ENCODE results near the gene CIAO3. TPM values are rescaled to one million over a fixed set of nuclear protein-coding genes. Genes with fewer than 3 reads are reported as not detected.
A peak's percentile ranks its signal among the peaks of the same experiment; 100 is the strongest.
"Not testable (repeated sequence)": the region's sequence is repeated elsewhere in the genome, so short reads cannot be mapped to it uniquely, and the experiment has no call there.

The CIAO3 gene
- total RNA-seq, 1 donor from 2014 or later: 33.2 TPM

- DNase-seq (ENCODE audit: low read depth) (peak; percentile 12), FAIRE-seq (no peak)
- Histone ChIP-seq H3K36me3 (ENCODE audit: control insufficient read depth, insufficient read depth, low read length) (no peaks in the 10 kb centered on the region), H3K27me3 (ENCODE audit: control insufficient read depth, insufficient read depth, low read length) (no peaks in the 10 kb centered on the region), H3K4me3 (ENCODE audit: low read depth, low read length) (no peak overlapping the region)
- no peak for TF ChIP-seq CTCF (IDR thresholded peaks at IDR 0.05; ENCODE audit: insufficient read depth, low read length, severe bottlenecking)
These were observed 18.5 kb upstream of the CIAO3 start for GRCh38 chr16:759110-759910.

- FAIRE-seq (peak; percentile 7), DNase-seq (ENCODE audit: low read depth) (no peak)
- Histone ChIP-seq H3K36me3 (ENCODE audit: control insufficient read depth, insufficient read depth, low read length) (no peaks in the 10 kb centered on the region), H3K27me3 (ENCODE audit: control insufficient read depth, insufficient read depth, low read length) (peaks cover 2% of the 10 kb centered on the region), H3K4me3 (ENCODE audit: low read depth, low read length) (no peak overlapping the region)
- no peak for TF ChIP-seq CTCF (IDR thresholded peaks at IDR 0.05; ENCODE audit: insufficient read depth, low read length, severe bottlenecking)
These were observed 15.6 kb upstream of the CIAO3 start for GRCh38 chr16:756428-756827.

- TF ChIP-seq CTCF (IDR thresholded peaks at IDR 0.05; ENCODE audit: insufficient read depth, low read length, severe bottlenecking): no peak
- DNase-seq (ENCODE audit: low read depth) (no peak), FAIRE-seq (no peak)
- peaks cover 4% of the 10 kb centered on the region for H3K27me3 ChIP-seq (ENCODE audit: control insufficient read depth, insufficient read depth, low read length)
- H3K36me3 ChIP-seq (ENCODE audit: control insufficient read depth, insufficient read depth, low read length): no peaks in the 10 kb centered on the region
- no peak overlapping the region for H3K4me3 ChIP-seq (ENCODE audit: low read depth, low read length)
These were observed 13.9 kb upstream of the CIAO3 start for GRCh38 chr16:754656-755055.

DNA sequence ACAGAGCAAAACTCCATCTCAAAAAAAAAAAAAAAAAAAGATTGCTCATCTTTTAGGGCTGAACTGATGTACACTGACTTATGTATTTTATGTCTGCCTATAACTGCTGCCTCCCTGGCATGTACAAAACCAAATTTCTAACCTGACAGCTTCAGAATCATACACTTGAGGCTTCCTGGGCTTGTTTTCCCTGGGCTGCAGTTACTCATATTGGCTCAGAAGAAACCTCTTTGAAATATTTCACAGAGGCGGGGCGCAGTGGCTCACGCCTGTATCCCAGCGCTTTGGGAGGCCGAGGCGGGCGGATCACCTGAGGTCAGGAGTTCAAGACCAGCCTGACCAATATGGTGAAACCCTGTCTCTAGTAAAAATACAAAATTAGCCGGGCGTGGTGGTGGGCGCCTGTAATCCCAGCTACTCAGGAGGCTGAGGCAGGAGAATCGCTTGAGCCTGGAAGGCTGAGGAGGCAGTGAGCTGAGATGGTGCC lies 13.4 kb upstream of the CIAO3 start:
- H3K4me3 ChIP-seq (ENCODE audit: low read depth, low read length); FAIRE-seq; DNase-seq (ENCODE audit: low read depth); H3K27me3 ChIP-seq (ENCODE audit: control insufficient read depth, insufficient read depth, low read length); H3K36me3 ChIP-seq (ENCODE audit: control insufficient read depth, insufficient read depth, low read length): not testable (repeated sequence)

DNA sequence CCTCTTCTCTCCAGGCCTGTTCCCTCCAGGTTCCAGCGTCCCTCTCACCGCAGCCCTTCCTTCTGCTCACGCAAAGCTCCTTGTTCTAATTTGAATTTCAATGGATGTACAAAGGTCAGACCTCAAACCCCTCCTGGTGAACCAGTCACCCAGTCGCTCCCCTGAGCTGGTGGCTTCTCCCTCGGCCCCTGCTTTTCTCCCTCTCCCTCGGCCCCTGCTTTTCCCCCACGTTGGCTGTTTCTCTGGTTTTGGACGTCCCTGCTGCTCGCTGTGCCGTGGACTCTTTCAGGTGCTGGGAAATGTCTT lies 11.2 kb upstream of the CIAO3 start:
- H3K4me3 ChIP-seq (ENCODE audit: low read depth, low read length): no peak overlapping the region
- no peak for DNase-seq (ENCODE audit: low read depth)
- no peak for TF ChIP-seq CTCF (IDR thresholded peaks at IDR 0.05; ENCODE audit: insufficient read depth, low read length, severe bottlenecking)
- H3K36me3 ChIP-seq (ENCODE audit: control insufficient read depth, insufficient read depth, low read length): no peaks in the 10 kb centered on the region
- no peak for FAIRE-seq
- peaks cover 4% of the 10 kb centered on the region for H3K27me3 ChIP-seq (ENCODE audit: control insufficient read depth, insufficient read depth, low read length)

GRCh38 chr16:751152-752006 lies 10.6 kb upstream of the CIAO3 start:
- DNase-seq (ENCODE audit: low read depth) (no peak), FAIRE-seq (no peak)
- no peak for TF ChIP-seq CTCF (IDR thresholded peaks at IDR 0.05; ENCODE audit: insufficient read depth, low read length, severe bottlenecking)
- H3K4me3 ChIP-seq (ENCODE audit: low read depth, low read length): no peak overlapping the region
- no peaks in the 10 kb centered on the region for H3K36me3 ChIP-seq (ENCODE audit: control insufficient read depth, insufficient read depth, low read length)
- peaks cover 4% of the 10 kb centered on the region for H3K27me3 ChIP-seq (ENCODE audit: control insufficient read depth, insufficient read depth, low read length)

Data from bronchial epithelial cell (primary cell).